SIG-M5 treated with dmso at 0.1 percent for 504 hours (cell line): Measurements from ENCODE around the gene SLC38A1.

Source experiments
- DNase-seq: peaks from one replicate; lab custom pipeline; 2025; ENCODE audit not compliant: unreplicated experiment; lab: John Stamatoyannopoulos, UW

The SLC38A1 gene

GRCh38 chr12:46234000-46234399 lies 34.8 kb downstream of the SLC38A1 start:
- DNase-seq: no peak

- DNase-seq: no peak
These were observed 35.4 kb downstream of the SLC38A1 start for GRCh38 chr12:46233423-46233822.

- DNase-seq: no peak
These were observed 37.9 kb downstream of the SLC38A1 start for GRCh38 chr12:46230983-46231382.

DNA sequence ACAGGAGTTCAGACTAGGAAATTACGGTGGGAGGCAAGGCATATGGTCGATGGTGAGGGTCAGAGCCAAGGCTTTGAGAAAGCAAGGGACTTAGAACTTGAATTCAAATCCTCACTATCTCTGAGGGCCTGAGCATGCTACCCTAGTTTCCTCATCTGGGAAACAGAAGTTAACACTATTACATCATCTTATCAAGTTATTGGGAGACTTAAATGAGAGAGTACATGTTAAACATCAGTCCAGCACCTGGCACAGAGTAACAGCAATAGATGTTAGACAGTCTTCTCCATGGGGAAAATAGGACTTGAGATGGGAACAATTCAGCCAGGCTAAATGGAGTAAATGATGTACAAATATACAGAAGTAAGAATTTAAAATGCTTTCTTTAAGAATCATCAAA lies 38.5 kb downstream of the SLC38A1 start:
- DNase-seq: no peak

GRCh38 chr12:46227616-46228015 lies 41.2 kb downstream of the SLC38A1 start:
- DNase-seq: peak; percentile 45

DNA sequence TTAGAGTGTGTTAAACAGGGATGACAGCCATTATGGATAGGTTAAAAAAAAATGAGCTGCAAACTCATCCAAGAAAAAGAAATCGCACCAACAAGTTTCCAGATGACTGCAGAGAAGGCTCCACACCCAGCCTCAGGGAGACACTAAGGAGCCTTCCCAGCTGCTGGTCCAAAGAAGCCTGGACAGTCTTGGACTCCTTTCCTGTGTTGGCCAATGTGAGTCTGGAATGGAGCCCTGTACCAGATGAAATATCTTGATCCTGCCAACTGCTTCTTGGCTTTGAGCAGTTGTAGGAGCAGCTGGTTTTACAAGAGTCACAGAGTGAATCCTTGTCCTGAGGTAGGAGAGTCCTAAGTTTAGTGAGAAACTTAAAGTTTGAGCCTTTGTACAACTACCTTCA lies 44.5 kb downstream of the SLC38A1 start:
- DNase-seq: no peak

- no peak for DNase-seq
These were observed 45.8 kb downstream of the SLC38A1 start for GRCh38 chr12:46223047-46223446.

GRCh38 chr12:46222636-46223035 lies 46.2 kb downstream of the SLC38A1 start:
- DNase-seq: peak; percentile 28

DNA sequence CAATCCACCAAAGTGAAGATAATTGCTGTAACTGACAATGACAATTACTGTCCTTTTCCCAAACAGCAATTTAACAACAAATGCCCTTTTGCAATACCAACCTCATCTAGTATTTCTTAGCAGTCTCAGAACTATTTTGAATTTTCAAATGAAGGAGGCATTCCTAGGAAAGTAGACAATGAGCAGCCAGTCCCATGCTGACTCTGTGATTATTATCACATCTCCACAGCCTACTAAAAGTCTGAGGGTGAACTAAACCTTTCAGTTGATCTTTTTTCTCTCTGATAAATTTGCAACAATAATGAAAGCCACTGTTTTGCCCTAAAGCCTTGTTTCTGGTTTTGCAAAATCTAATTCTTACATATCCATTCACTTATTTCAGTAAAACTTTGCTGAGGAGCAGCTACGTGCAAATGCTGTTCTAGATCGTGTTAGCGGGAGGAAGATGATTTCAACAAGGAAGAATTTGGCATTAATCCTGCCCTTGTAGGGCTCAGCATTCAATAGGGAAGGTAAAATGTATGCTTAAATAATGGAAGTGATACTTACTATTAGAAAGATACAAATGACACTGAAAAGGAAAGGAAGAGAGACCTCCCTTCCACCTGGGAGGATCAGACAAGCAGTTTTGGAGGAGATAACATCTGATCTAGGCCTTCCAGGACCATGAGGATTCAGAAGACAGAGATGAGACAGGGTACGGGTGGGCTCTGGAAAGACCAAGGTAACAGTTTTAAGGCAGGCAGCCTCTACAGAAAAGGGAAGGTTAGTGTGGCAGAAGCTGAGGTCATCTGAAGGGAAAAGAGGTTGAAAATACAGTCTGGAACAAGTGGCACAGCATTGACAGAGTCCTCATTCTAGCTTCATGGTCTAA lies 47.4 kb downstream of the SLC38A1 start:
- no peak for DNase-seq

GRCh38 chr12:46219877-46220655 lies 48.8 kb downstream of the SLC38A1 start:
- DNase-seq: peak; percentile 53

GRCh38 chr12:46219132-46219876 lies 49.5 kb downstream of the SLC38A1 start:
- DNase-seq: no peak

GRCh38 chr12:46218322-46219095 lies 50.3 kb downstream of the SLC38A1 start:
- peak; percentile 79 for DNase-seq

DNA sequence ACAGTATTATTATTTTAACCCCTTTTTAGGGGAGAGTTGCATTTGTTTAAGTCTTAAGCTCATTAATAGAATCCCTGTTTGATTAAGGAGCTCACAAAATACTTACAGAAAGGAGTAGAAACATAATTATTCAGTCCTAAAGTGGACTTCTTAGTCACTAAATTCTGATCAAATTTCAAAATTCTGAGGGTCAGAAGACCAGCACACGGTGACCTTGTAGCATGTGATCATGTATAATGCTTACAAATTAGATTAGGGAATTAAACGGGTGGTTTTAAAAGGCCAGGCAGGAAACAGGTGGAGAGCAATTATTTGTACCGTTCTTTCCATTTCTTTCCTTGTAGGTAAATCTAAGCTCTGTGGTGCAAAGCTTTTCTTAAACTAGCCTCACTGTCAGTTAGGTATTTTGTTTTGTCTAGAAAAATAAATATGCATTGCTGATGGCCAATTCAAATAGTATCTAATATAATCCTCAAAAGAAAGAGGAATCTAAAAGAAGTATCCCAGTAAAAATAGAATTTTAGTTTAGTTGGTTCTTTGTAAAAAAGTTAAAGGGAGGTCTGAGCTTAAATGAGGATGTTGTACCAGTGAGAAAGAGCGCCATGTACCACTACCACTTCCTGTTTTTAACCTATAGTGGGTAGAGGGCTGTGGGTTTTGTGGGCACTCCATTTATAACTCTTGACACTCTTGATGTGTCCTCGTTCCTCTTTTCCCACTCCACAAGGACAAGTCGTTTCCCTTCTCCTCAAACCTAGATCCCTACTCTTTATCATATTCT lies 51.1 kb downstream of the SLC38A1 start:
- peak; percentile 98 for DNase-seq

DNA sequence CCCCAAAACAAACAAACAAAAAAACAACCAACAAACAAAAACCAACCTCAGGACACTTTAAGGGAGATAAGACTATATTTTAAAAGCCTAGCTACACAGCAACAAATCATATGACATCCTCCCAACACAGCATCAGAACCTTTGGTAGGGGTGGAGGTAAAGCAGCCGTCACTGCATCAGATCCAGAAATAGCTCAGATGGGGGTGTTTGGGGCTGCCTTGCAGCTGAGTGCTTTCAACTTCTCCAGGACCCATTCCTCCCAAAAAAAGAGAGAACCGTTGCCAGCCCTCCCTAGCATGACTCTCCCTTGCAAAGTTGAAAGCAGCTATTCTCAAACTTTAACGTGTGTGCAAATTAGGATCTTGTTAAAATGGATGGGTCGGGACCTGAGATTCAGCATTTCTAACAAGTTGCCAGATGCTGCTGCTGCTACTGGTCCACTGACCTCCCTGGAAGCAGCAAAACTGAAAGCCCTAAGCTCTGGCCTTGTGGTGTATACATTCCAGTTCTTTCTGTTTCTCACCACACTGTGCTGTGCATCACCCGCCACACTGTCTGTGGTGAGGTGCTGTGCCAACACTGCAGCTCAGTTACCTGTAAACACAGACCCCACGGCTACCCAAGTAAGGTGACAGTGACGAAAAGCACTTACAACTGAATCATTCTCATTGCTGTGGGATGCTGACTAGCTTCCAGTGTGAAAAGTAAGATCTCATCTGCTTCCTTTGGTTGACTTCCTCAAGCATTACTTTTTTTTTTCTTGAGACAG lies 54.0 kb downstream of the SLC38A1 start:
- DNase-seq: peak; percentile 9

DNA sequence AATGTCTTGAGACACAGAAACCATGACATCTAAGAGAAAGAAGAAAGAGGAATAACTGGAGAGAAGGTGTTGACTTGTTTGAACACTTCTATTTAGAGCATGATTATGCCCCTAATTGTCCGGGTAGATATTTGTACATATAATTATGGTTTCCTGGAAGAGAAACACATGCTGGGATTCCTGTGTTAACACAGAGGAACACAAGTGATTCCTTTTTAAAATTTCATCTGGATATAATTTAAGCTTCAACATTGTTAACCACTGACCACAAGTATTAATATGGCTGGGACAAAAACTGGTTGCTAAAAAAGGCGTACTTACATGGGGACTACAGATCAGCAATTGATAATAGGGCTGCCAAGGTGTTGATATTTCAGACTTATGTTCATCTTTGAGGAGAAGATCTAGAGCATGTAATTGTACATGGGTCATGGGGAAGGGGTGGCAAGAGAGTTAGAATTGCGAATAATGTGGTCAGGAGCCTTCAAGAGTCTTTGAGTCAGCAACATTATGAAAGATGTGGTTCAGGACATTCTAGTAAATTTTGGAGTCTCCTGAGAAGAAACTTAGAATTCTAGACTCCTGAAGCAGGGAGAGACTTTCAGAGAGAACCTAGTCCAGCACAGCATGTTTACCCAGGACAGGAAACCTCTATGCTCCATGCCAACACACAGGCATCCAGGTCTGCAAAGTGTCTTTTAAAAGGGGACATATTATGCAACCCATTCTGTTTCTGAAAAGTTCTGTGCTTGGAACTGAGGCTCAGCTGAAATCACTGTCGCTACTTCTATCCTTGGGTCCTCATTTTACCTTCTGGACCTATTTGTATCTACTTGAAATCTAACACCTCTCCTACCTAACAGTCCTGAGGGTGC lies 56.5 kb downstream of the SLC38A1 start:
- no peak for DNase-seq

- DNase-seq: no peak
These were observed 57.9 kb downstream of the SLC38A1 start for GRCh38 chr12:46210873-46211439.

GRCh38 chr12:46209914-46210872 lies 58.6 kb downstream of the SLC38A1 start:
- no peak for DNase-seq
